CD4-positive, alpha-beta T cell treated with Interleukin-4 for 1 hour (primary cell): Measurements from ENCODE around the gene PTPN3.

Source experiments
- DNase-seq, 2 donors: peaks; one replicate each; pipeline ENCODE4 v3.0.0-alpha.2; 2020 to 2022

The PTPN3 gene

GRCh38 chr9:109329638-109330258, 168.4 kb downstream of the PTPN3 start:
- no peak for DNase-seq

DNA sequence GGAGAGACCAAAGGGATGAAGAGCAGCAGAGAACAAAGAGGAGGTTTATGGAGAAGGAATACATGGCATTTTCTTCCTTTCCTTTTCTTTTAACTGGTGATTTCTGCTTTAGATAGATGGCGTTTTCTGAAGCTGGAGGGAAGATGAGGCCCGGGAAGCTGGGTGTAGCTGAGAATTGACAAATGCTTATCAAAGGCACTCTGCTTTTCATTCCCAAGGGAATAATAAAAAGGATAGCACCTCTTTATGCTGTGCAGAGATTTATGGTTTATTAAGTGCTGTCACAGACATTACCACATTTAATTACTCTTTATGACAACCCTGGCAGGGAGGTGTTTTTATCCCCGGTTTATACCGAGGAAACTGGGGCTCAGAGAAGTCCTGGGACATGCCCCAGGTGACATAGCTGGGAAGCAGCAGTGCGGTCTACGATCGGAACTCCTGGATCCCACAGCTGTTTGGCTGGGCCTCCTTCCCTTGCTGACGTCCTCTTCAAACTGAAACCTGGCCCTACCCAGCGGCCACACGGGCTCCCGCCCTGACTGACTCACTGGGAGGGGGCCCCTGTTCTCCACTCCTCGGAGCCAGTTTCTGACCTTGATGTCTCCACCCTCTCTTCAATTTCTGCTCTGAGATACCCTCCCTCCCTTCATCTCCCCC, 169.0 kb downstream of the PTPN3 start:
- no peak for DNase-seq
